Measurements from ENCODE around the gene MVD. TPM values are rescaled to one million over a fixed set of nuclear protein-coding genes. Genes with fewer than 3 reads are reported as not detected.

MVD gene
- total RNA-seq, 4 donors from 2014 or later = 20.7 to 52.5 (median 43.2) TPM

GRCh38 chr16:88700322-88700635 is 37.4 kb upstream of the MVD start:
- WGBS, 2 donors = 80 to 92% methylated on average over 14 of the region's 14 CpGs
- no peak overlapping the region for H3K4me3 ChIP-seq (replicated peaks in 1 of 3)
- peaks cover 8 to 29% of the 10 kb centered on the region in 2 donors for H3K36me3 ChIP-seq
- H3K4me1 ChIP-seq = peaks cover 8 to 32% of the 10 kb centered on the region in 2 donors
- H3K9me3 ChIP-seq = no peaks in the 10 kb centered on the region
- H3K27me3 ChIP-seq = no peaks in the 10 kb centered on the region
- TF ChIP-seq, protein P1, sequence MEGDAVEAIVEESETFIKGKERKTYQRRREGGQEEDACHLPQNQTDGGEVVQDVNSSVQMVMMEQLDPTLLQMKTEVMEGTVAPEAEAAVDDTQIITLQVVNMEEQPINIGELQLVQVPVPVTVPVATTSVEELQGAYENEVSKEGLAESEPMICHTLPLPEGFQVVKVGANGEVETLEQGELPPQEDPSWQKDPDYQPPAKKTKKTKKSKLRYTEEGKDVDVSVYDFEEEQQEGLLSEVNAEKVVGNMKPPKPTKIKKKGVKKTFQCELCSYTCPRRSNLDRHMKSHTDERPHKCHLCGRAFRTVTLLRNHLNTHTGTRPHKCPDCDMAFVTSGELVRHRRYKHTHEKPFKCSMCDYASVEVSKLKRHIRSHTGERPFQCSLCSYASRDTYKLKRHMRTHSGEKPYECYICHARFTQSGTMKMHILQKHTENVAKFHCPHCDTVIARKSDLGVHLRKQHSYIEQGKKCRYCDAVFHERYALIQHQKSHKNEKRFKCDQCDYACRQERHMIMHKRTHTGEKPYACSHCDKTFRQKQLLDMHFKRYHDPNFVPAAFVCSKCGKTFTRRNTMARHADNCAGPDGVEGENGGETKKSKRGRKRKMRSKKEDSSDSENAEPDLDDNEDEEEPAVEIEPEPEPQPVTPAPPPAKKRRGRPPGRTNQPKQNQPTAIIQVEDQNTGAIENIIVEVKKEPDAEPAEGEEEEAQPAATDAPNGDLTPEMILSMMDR (IDR thresholded peaks at IDR 0.05) = no peak
- no peak for TF ChIP-seq POLR2A (IDR thresholded peaks at IDR 0.05)
- DNase-seq = no peak
- intact Hi-C loops (cut with DNase I) = no loop called here
- peak overlapping the region in 2 of 3 donors; percentile 39 to 48 for H3K27ac ChIP-seq

GRCh38 chr16:88699180-88699579 is 36.3 kb upstream of the MVD start:
- peaks cover 8 to 29% of the 10 kb centered on the region in 2 donors for H3K36me3 ChIP-seq
- H3K27me3 ChIP-seq = no peaks in the 10 kb centered on the region
- no peaks in the 10 kb centered on the region for H3K9me3 ChIP-seq
- DNase-seq = no peak
- no peak overlapping the region for H3K27ac ChIP-seq
- no peak overlapping the region for H3K4me3 ChIP-seq (replicated peaks in 1 of 3)
- 94% methylated on average over 5 of the region's 16 CpGs; no CpG with 5 or more reads in 1 of the 2 donors for WGBS, 2 donors
- intact Hi-C loops (cut with DNase I) = no loop called here
- no peak for TF ChIP-seq POLR2A (IDR thresholded peaks at IDR 0.05)
- TF ChIP-seq, protein P1 (IDR thresholded peaks at IDR 0.05) = no peak
- peaks cover 0 to 24% of the 10 kb centered on the region in 2 donors for H3K4me1 ChIP-seq

DNA sequence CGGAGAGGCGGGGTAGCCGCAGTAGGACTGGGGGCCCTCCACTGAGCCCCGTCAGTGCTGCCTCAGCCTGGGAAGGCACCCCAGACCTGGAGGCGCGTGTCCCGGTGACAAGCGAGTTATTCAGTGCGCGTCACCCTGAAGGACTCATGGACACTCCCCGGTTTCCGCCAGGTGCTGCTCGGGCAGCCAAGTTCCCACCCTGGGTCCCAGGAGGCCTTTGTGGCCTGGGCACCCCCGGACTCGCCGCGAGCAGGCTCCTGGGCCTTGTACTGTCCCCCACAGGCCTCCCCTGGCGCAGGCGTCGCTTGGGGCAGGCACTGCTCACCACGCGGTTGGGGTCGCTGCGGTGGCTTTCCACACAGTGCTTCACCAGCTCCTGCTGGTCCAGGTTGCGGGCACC is 35.8 kb upstream of the MVD start:
- Histone ChIP-seq H3K4me1 (peaks cover 0 to 18% of the 10 kb centered on the region in 2 donors), H3K27ac (no peak overlapping the region), H3K4me3 (replicated peaks in 1 of 3) (no peak overlapping the region), H3K36me3 (peaks cover 8 to 29% of the 10 kb centered on the region in 2 donors), H3K9me3 (no peaks in the 10 kb centered on the region), H3K27me3 (no peaks in the 10 kb centered on the region)
- DNase-seq = no peak
- WGBS, 2 donors = 97 to 99% methylated on average over 11 to 18 of the region's 25 CpGs
- TF ChIP-seq, protein P1 (IDR thresholded peaks at IDR 0.05) = no peak
- intact Hi-C loops (cut with DNase I) = no loop called here

GRCh38 chr16:88697831-88698615 is 35.1 kb upstream of the MVD start:
- Histone ChIP-seq H3K27ac (no peak overlapping the region), H3K4me1 (peaks cover 0 to 15% of the 10 kb centered on the region in 2 donors), H3K27me3 (no peaks in the 10 kb centered on the region), H3K4me3 (replicated peaks in 1 of 3) (no peak overlapping the region), H3K36me3 (peaks cover 8 to 29% of the 10 kb centered on the region in 2 donors), H3K9me3 (no peaks in the 10 kb centered on the region)
- intact Hi-C loops (cut with DNase I) = no loop called here
- WGBS, 2 donors = 83 to 86% methylated on average over 30 of the region's 37 CpGs
- DNase-seq = no peak
- TF ChIP-seq, protein P1 (IDR thresholded peaks at IDR 0.05) = peak in 1 of 6 experiments; percentile 17
- no peak for TF ChIP-seq POLR2A (IDR thresholded peaks at IDR 0.05)

- Histone ChIP-seq H3K9me3 (no peaks in the 10 kb centered on the region), H3K4me1 (peaks cover 0 to 11% of the 10 kb centered on the region in 2 donors), H3K27me3 (no peaks in the 10 kb centered on the region), H3K4me3 (replicated peaks in 1 of 3) (no peak overlapping the region), H3K36me3 (peaks cover 8 to 29% of the 10 kb centered on the region in 2 donors), H3K27ac (no peak overlapping the region)
- no peak for DNase-seq
- TF ChIP-seq POLR2A (IDR thresholded peaks at IDR 0.05) = no peak
- TF ChIP-seq, protein P1 (IDR thresholded peaks at IDR 0.05) = no peak
- intact Hi-C loops (cut with DNase I) = no loop called here
- WGBS, 2 donors = 91 to 94% methylated on average over 21 of the region's 47 CpGs
Observed at GRCh38 chr16:88697116-88697830, 34.4 kb upstream of the MVD start.

All from thyroid gland (tissue), 4 donors.